Measurements from ENCODE around the gene FLNC.

GRCh38 chr7:128900237-128900636, 70.0 kb downstream of the FLNC start:
- TF ChIP-seq CTCF (conservative IDR thresholded peaks at IDR 0.05; ENCODE audit: low read depth, low read length): no peak
- no peak for TF ChIP-seq POLR2A (IDR thresholded peaks at IDR 0.05; ENCODE audit: low read depth, low read length)
- TF ChIP-seq USF2 (IDR thresholded peaks at IDR 0.05; ENCODE audit: low read depth, low read length): no peak
- TF ChIP-seq RAD21 (IDR thresholded peaks at IDR 0.05; ENCODE audit: low read length): no peak
- TF ChIP-seq RCOR1 (IDR thresholded peaks at IDR 0.05; ENCODE audit: insufficient replicate concordance, low read length): no peak
- no peak for TF ChIP-seq SMC3 (IDR thresholded peaks at IDR 0.05; ENCODE audit: low read depth, low read length)
- TF ChIP-seq RFX5 (IDR thresholded peaks at IDR 0.05; ENCODE audit: low read depth, low read length): no peak
- TF ChIP-seq MAZ (IDR thresholded peaks at IDR 0.05; ENCODE audit: borderline replicate concordance, low read depth, low read length): no peak

Measured in IMR-90 (cell line).